WERI-Rb-1 (cell line): ENCODE data around the gene RIOK2.
"Not testable (repeated sequence)": the region's sequence is repeated elsewhere in the genome, so short reads cannot be mapped to it uniquely, and the experiment has no call there.

ENCODE experiments used
- DNase-seq: peaks from one replicate; pipeline ENCODE4 v3.0.0-alpha.2; 2020
- H3K27ac ChIP-seq: fragments of 250-450 bp; sonication (Bioruptor Pico); 2 replicates; pipeline ENCODE4 v1.5.1; 2020; ENCODE audit warnings: mild to moderate bottlenecking, moderate library complexity
- H3K27me3 ChIP-seq: fragments of 250-450 bp; sonication (Bioruptor Pico); 2 replicates; pipeline ENCODE4 v1.5.1; 2021; ENCODE audit warnings: mild to moderate bottlenecking, low read depth, moderate library complexity; ENCODE audit not compliant: insufficient read depth, severe bottlenecking
- H3K36me3 ChIP-seq: fragments of 250-450 bp; sonication (Bioruptor Pico); 2 replicates; pipeline ENCODE4 v1.5.1; 2020; ENCODE audit warnings: mild to moderate bottlenecking, moderate library complexity
- H3K4me3 ChIP-seq: 2 replicates; pipeline ENCODE4 v1.5.1; 2011; ENCODE audit warnings: low read depth, mild to moderate bottlenecking, control low read depth, low read length
- H3K9me3 ChIP-seq: fragments of 250-450 bp; sonication (Bioruptor Pico); 2 replicates; pipeline ENCODE4 v1.5.1; 2021; ENCODE audit warnings: mild to moderate bottlenecking, moderate library complexity; ENCODE audit not compliant: severe bottlenecking
- TF ChIP-seq, protein P1 (sequence below): IDR thresholded peaks from 2 replicates; pipeline ENCODE4 v1.5.1; 2011; ENCODE audit warnings: low read depth, mild to moderate bottlenecking, control low read depth, inconsistent platforms, low read length

Gene RIOK2

GRCh38 chr5:97141031-97141430 lies 42.0 kb downstream of the RIOK2 start:
- H3K36me3 ChIP-seq: no peaks in the 10 kb centered on the region
- no peaks in the 10 kb centered on the region for H3K9me3 ChIP-seq
- H3K4me3 ChIP-seq: no peak overlapping the region
- no peak for DNase-seq
- H3K27ac ChIP-seq: no peak overlapping the region
- TF ChIP-seq, protein P1, sequence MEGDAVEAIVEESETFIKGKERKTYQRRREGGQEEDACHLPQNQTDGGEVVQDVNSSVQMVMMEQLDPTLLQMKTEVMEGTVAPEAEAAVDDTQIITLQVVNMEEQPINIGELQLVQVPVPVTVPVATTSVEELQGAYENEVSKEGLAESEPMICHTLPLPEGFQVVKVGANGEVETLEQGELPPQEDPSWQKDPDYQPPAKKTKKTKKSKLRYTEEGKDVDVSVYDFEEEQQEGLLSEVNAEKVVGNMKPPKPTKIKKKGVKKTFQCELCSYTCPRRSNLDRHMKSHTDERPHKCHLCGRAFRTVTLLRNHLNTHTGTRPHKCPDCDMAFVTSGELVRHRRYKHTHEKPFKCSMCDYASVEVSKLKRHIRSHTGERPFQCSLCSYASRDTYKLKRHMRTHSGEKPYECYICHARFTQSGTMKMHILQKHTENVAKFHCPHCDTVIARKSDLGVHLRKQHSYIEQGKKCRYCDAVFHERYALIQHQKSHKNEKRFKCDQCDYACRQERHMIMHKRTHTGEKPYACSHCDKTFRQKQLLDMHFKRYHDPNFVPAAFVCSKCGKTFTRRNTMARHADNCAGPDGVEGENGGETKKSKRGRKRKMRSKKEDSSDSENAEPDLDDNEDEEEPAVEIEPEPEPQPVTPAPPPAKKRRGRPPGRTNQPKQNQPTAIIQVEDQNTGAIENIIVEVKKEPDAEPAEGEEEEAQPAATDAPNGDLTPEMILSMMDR: no peak
- H3K27me3 ChIP-seq: no peaks in the 10 kb centered on the region

DNA sequence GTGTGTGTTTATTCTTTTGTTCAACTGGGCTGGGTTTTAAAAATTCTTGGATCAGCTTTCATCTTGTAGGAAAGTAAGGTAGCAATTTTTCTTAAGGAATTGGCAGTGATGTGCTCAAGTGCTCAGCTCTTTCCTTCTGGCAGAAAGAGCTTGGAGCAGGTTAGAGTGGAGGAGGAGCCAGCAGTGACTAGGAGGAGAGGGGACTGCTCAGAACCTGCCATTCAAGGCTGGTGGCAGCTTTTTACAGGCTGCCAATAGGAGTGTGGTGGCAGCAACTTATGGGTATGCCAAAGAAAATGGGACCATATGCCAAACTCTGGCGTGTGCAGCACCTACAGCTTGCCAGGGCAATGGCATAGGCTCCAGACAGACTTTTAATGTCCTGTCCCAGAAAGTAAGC lies 42.8 kb downstream of the RIOK2 start:
- not testable (repeated sequence) for H3K4me3 ChIP-seq, H3K27ac ChIP-seq, H3K36me3 ChIP-seq, H3K9me3 ChIP-seq, H3K27me3 ChIP-seq, DNase-seq

GRCh38 chr5:97136475-97136874 lies 46.6 kb downstream of the RIOK2 start:
- Histone ChIP-seq H3K36me3 (no peaks in the 10 kb centered on the region), H3K27ac (no peak overlapping the region), H3K4me3 (no peak overlapping the region), H3K27me3 (no peaks in the 10 kb centered on the region), H3K9me3 (no peaks in the 10 kb centered on the region)
- TF ChIP-seq, protein P1: no peak
- no peak for DNase-seq

GRCh38 chr5:97135868-97136267 lies 47.2 kb downstream of the RIOK2 start:
- no peak for DNase-seq
- H3K27ac ChIP-seq: no peak overlapping the region
- TF ChIP-seq, protein P1: no peak
- H3K27me3 ChIP-seq: no peaks in the 10 kb centered on the region
- H3K9me3 ChIP-seq: no peaks in the 10 kb centered on the region
- no peak overlapping the region for H3K4me3 ChIP-seq
- no peaks in the 10 kb centered on the region for H3K36me3 ChIP-seq

GRCh38 chr5:97134634-97135033 lies 48.4 kb downstream of the RIOK2 start:
- no peaks in the 10 kb centered on the region for H3K36me3 ChIP-seq
- H3K4me3 ChIP-seq: no peak overlapping the region
- H3K27ac ChIP-seq: no peak overlapping the region
- TF ChIP-seq, protein P1: no peak
- H3K9me3 ChIP-seq: no peaks in the 10 kb centered on the region
- no peak for DNase-seq
- H3K27me3 ChIP-seq: no peaks in the 10 kb centered on the region

DNA sequence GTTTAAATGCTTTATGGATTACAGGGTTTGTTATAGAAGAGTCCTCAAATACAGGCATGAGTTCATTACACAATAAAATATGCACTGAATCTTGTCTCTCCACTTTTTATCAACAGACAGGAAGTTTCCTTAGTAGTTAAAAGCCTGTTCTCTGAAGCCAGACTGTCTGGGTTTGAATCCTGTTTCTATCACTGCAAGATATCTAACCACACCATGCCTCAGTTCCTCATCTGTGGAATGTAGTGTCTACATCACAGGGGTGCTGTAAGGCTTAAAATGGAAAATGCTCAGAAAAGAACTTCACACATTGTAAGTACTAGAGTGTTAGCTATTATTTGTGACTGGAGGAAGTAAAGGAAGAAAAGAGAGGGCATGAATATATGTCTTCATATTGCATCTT lies 49.9 kb downstream of the RIOK2 start:
- TF ChIP-seq, protein P1: no peak

More for the DNA sequence above, 49.9 kb downstream of the RIOK2 start:
- no peaks in the 10 kb centered on the region for H3K36me3 ChIP-seq
- no peak for DNase-seq
- no peaks in the 10 kb centered on the region for H3K27me3 ChIP-seq
- H3K27ac ChIP-seq: no peak overlapping the region
- H3K4me3 ChIP-seq: no peak overlapping the region
- H3K9me3 ChIP-seq: no peaks in the 10 kb centered on the region
